RWPE2 (cell line): ENCODE results near the gene VPS13A.

Source experiments
- ATAC-seq: fragments of 200-7000 bp; cut with Tn5 transposase; 3 replicates; pipeline ENCODE4 v1.9.1; 2021; ENCODE audit warnings: low read depth
- DNase-seq: peaks from one replicate; pipeline ENCODE4 v3.0.0-alpha.2; 2020; ENCODE audit warnings: low spot score
- H3K27ac ChIP-seq: fragments of 450-650 bp; 2 replicates; pipeline ENCODE4 v1.5.1; 2017; ENCODE audit warnings: mild to moderate bottlenecking; ENCODE audit not compliant: poor library complexity, severe bottlenecking
- H3K27me3 ChIP-seq: fragments of 250-450 bp; sonication (Bioruptor Pico); 2 replicates; pipeline ENCODE4 v1.5.1; 2021; ENCODE audit warnings: mild to moderate bottlenecking, moderate library complexity; ENCODE audit not compliant: insufficient read depth, poor library complexity, severe bottlenecking
- H3K36me3 ChIP-seq: fragments of 250-450 bp; sonication (Bioruptor Pico); 2 replicates; pipeline ENCODE4 v1.5.1; 2020; ENCODE audit warnings: low read depth, mild to moderate bottlenecking, moderate library complexity
- H3K4me1 ChIP-seq: fragments of 250-450 bp; sonication (Bioruptor Pico); 2 replicates; pipeline ENCODE4 v1.5.1; 2021; ENCODE audit warnings: mild to moderate bottlenecking, moderate library complexity; ENCODE audit not compliant: insufficient read depth, poor library complexity, severe bottlenecking
- H3K4me3 ChIP-seq: fragments of 250-450 bp; sonication (Bioruptor Pico); 2 replicates; pipeline ENCODE4 v1.5.1; 2021; ENCODE audit warnings: mild to moderate bottlenecking, moderate library complexity; ENCODE audit not compliant: severe bottlenecking
- H3K9me3 ChIP-seq: fragments of 250-450 bp; sonication (Bioruptor Pico); 2 replicates; pipeline ENCODE4 v1.5.1; 2021; ENCODE audit warnings: mild to moderate bottlenecking, moderate library complexity; ENCODE audit not compliant: severe bottlenecking
- CTCF ChIP-seq: fragments of 450-650 bp; IDR thresholded peaks from one replicate; pipeline ENCODE4 v1.5.1; 2017; ENCODE audit warnings: mild to moderate bottlenecking, moderate library complexity; ENCODE audit not compliant: poor library complexity, severe bottlenecking

Gene VPS13A

GRCh38 chr9:77290373-77290772 lies 113.0 kb downstream of the VPS13A start:
- Histone ChIP-seq H3K36me3 (peaks cover 7% of the 10 kb centered on the region), H3K4me3 (no peak overlapping the region), H3K9me3 (no peaks in the 10 kb centered on the region), H3K4me1 (no peaks in the 10 kb centered on the region), H3K27me3 (no peaks in the 10 kb centered on the region), H3K27ac (no peak overlapping the region)
- no peak for TF ChIP-seq CTCF
- no peak for DNase-seq
- ATAC-seq, result no peak

GRCh38 chr9:77291714-77292113 lies 114.4 kb downstream of the VPS13A start:
- no peak for DNase-seq
- H3K4me3 ChIP-seq, result no peak overlapping the region
- H3K27me3 ChIP-seq, result no peaks in the 10 kb centered on the region
- H3K9me3 ChIP-seq, result no peaks in the 10 kb centered on the region
- H3K27ac ChIP-seq, result no peak overlapping the region
- peaks cover 7% of the 10 kb centered on the region; the same call in 1 of the 2 replicates for H3K36me3 ChIP-seq
- peak; percentile 64 for TF ChIP-seq CTCF
- ATAC-seq, result peak; percentile 75; the same call in 2 of the 3 replicates
- H3K4me1 ChIP-seq, result no peaks in the 10 kb centered on the region

GRCh38 chr9:77293949-77294348 lies 116.6 kb downstream of the VPS13A start:
- Histone ChIP-seq H3K27me3 (no peaks in the 10 kb centered on the region), H3K4me3 (no peak overlapping the region), H3K9me3 (no peaks in the 10 kb centered on the region), H3K4me1 (no peaks in the 10 kb centered on the region), H3K36me3 (no peaks in the 10 kb centered on the region; the same call in 1 of the 2 replicates), H3K27ac (no peak overlapping the region)
- DNase-seq, result no peak
- no peak for TF ChIP-seq CTCF
- ATAC-seq, result no peak

- Histone ChIP-seq H3K36me3 (peaks cover 8% of the 10 kb centered on the region; the same call in 1 of the 2 replicates), H3K4me3 (no peak overlapping the region), H3K9me3 (no peaks in the 10 kb centered on the region), H3K4me1 (peaks cover 18% of the 10 kb centered on the region), H3K27me3 (no peaks in the 10 kb centered on the region), H3K27ac (no peak overlapping the region)
- no peak for TF ChIP-seq CTCF
- no peak for DNase-seq
- ATAC-seq, result no peak
These were observed 127.2 kb downstream of the VPS13A start for GRCh38 chr9:77304543-77304942.

GRCh38 chr9:77305622-77306400 lies 128.5 kb downstream of the VPS13A start:
- Histone ChIP-seq H3K9me3 (no peaks in the 10 kb centered on the region), H3K4me1 (peaks cover 18% of the 10 kb centered on the region), H3K4me3 (no peak overlapping the region), H3K27me3 (no peaks in the 10 kb centered on the region), H3K36me3 (peaks cover 8% of the 10 kb centered on the region; the same call in 1 of the 2 replicates), H3K27ac (peak overlapping the region; percentile 14)
- ATAC-seq (peak; percentile 92), DNase-seq (no peak)
- no peak for TF ChIP-seq CTCF
